Lung (tissue), 12 donors: ENCODE results near the gene MFSD1. TPM values are rescaled to one million over a fixed set of nuclear protein-coding genes. Genes with fewer than 3 reads are reported as not detected.

Experiments used
- ATAC-seq: fragments of 200-7000 bp; cut with Tn5 transposase; one replicate; pipeline ENCODE4 v1.9.1; 2020; ENCODE audit warnings: moderate number of reproducible peaks; ENCODE audit not compliant: insufficient read depth, low FRiP score
- DNase-seq, 3 donors: peaks; one replicate each; pipeline ENCODE4 v3.0.0-alpha.2; 2013 to 2017
- H3K27ac ChIP-seq, 2 donors: one replicate each; pipeline ENCODE4 v1.5.1; 2013; ENCODE audit warnings: mild to moderate bottlenecking in 2 of 2, moderate library complexity in 2 of 2, control low read depth in 1 of 2, inconsistent platforms in 1 of 2, low read depth in 1 of 2, low read length in 1 of 2
- H3K27me3 ChIP-seq, 3 donors: one replicate each; pipeline ENCODE4 v1.5.1; 2013; ENCODE audit warnings: low read length in 2 of 3; ENCODE audit not compliant: control insufficient read depth in 3 of 3, insufficient read depth in 3 of 3
- H3K36me3 ChIP-seq, 4 donors: one replicate each; pipeline ENCODE4 v1.5.1; 2013; ENCODE audit warnings: low read length in 4 of 4, mild to moderate bottlenecking in 1 of 4, moderate library complexity in 1 of 4; ENCODE audit not compliant: control insufficient read depth in 4 of 4, insufficient read depth in 4 of 4
- H3K4me1 ChIP-seq, 5 donors: one replicate each; pipeline ENCODE4 v1.5.1; 2013; ENCODE audit warnings: low read length in 5 of 5, mild to moderate bottlenecking in 2 of 5, moderate library complexity in 1 of 5; ENCODE audit not compliant: control insufficient read depth in 5 of 5, insufficient read depth in 5 of 5
- H3K4me3 ChIP-seq: one replicate; pipeline ENCODE4 v1.5.1; 2013; ENCODE audit warnings: mild to moderate bottlenecking, control low read depth, moderate library complexity
- H3K9ac ChIP-seq, 2 donors: one replicate each; pipeline ENCODE4 v1.5.1; 2013; ENCODE audit warnings: low read length in 2 of 2, control low read depth in 1 of 2; ENCODE audit not compliant: insufficient read depth in 1 of 2
- H3K9me3 ChIP-seq, 4 donors: one replicate each; pipeline ENCODE4 v1.5.1; 2013; ENCODE audit warnings: low read length in 3 of 4, mild to moderate bottlenecking in 1 of 4, moderate library complexity in 1 of 4; ENCODE audit not compliant: control insufficient read depth in 4 of 4, insufficient read depth in 3 of 4
- CTCF ChIP-seq: IDR thresholded peaks from 2 replicates; pipeline ENCODE4 v1.5.1; 2012; ENCODE audit warnings: mild to moderate bottlenecking; ENCODE audit errors: control extremely low read depth, extremely low read depth
- WGBS, 2 donors: extraction: QIAGEN DNeasy Blood & Tissue Kit; methylation state at CpG; one replicate each; pipeline ENCODE4 v1.1.7; 2013; 5-methylcytosine and 5-hydroxymethylcytosine counted together
- polyA plus RNA-seq, 2 donors: library from polyadenylated mRNA; stranded (reverse); fragments of 200-250 nt; gene quantifications; one replicate each; pipeline ENCODE4 v1.2.1, GENCODE V29; 2013
- total RNA-seq, 2 donors: library from RNA; depleted of rRNA in 1 of 2; stranded (reverse); fragments of >200 nt in 1 of 2; gene quantifications; one replicate each; pipeline ENCODE4 v1.2.1, GENCODE V29; 2014 to 2021
- donor health status: control.
- donor health status: control.
- donor health status: Bipolar disorder and iron deficiency.
- donor health status: healthy.
- donor health status: DM: yes; HTN: yes; CAD: no.

MFSD1 gene
- total and polyA plus RNA-seq, 4 donors: 25.8 to 143 (median 93.3) TPM

GRCh38 chr3:158859362-158859761, 57.5 kb downstream of the MFSD1 start:
- no peak overlapping the region for H3K9ac ChIP-seq
- WGBS, 2 donors: 86 to 94% methylated on average over 3 of the region's 3 CpGs

GRCh38 chr3:158863247-158863646, 61.4 kb downstream of the MFSD1 start:
- TF ChIP-seq CTCF: no peak
- Histone ChIP-seq H3K27ac (no peak overlapping the region), H3K9ac (no peak overlapping the region), H3K4me3 (no peak overlapping the region), H3K9me3 (peaks cover 0 to 5% (median 0%) of the 10 kb centered on the region in 4 donors), H3K36me3 (no peaks in the 10 kb centered on the region), H3K27me3 (no peaks in the 10 kb centered on the region), H3K4me1 (no peaks in the 10 kb centered on the region)
- WGBS, 2 donors: 85 to 90% methylated on average over 2 of the region's 2 CpGs
- no peak for ATAC-seq
- DNase-seq: no peak

More at GRCh38 chr3:158859362-158859761, 57.5 kb downstream of the MFSD1 start:
- Histone ChIP-seq H3K27ac (no peak overlapping the region), H3K4me1 (no peaks in the 10 kb centered on the region), H3K27me3 (no peaks in the 10 kb centered on the region), H3K9me3 (peaks cover 0 to 7% (median 0%) of the 10 kb centered on the region in 4 donors), H3K36me3 (no peaks in the 10 kb centered on the region), H3K4me3 (no peak overlapping the region)
- ATAC-seq (no peak), DNase-seq (no peak)
- TF ChIP-seq CTCF: no peak

GRCh38 chr3:158864492-158864891, 62.6 kb downstream of the MFSD1 start:
- no peak overlapping the region for H3K27ac ChIP-seq
- TF ChIP-seq CTCF: no peak
- H3K4me1 ChIP-seq: no peaks in the 10 kb centered on the region
- ATAC-seq (no peak), DNase-seq (peak in 1 of 3 donors; percentile 15)
- no peak overlapping the region for H3K4me3 ChIP-seq
- WGBS, 2 donors: 74 to 80% methylated on average over 6 of the region's 6 CpGs
- no peaks in the 10 kb centered on the region for H3K27me3 ChIP-seq
- no peaks in the 10 kb centered on the region for H3K36me3 ChIP-seq
- H3K9me3 ChIP-seq: peaks cover 0 to 5% (median 0%) of the 10 kb centered on the region in 4 donors
- no peak overlapping the region for H3K9ac ChIP-seq

GRCh38 chr3:158875700-158876099, 73.8 kb downstream of the MFSD1 start:
- Histone ChIP-seq H3K9ac (no peak overlapping the region), H3K36me3 (no peaks in the 10 kb centered on the region), H3K27me3 (no peaks in the 10 kb centered on the region), H3K4me3 (no peak overlapping the region), H3K27ac (no peak overlapping the region), H3K4me1 (no peaks in the 10 kb centered on the region), H3K9me3 (no peaks in the 10 kb centered on the region)
- DNase-seq (no peak), ATAC-seq (no peak)
- TF ChIP-seq CTCF: no peak
